Subcutaneous abdominal adipose tissue (tissue), 5 donors: ENCODE measurements around the gene TENT4A.
A peak's percentile ranks its signal among the peaks of the same experiment; 100 is the strongest.

Experiments used
- H3K27ac ChIP-seq: one replicate; pipeline ENCODE4 v1.7.0; 2013; ENCODE audit warnings: low read depth, mild to moderate bottlenecking, inconsistent platforms, low read length, moderate library complexity
- H3K27me3 ChIP-seq, 5 donors: one replicate each; pipeline ENCODE4 v1.7.0; 2013; ENCODE audit warnings: low read length in 5 of 5, inconsistent platforms in 1 of 5; ENCODE audit not compliant: control insufficient read depth in 5 of 5, insufficient read depth in 4 of 5
- H3K36me3 ChIP-seq, 5 donors: one replicate each; pipeline ENCODE4 v1.7.0; 2013; ENCODE audit warnings: low read length in 5 of 5; ENCODE audit not compliant: control insufficient read depth in 5 of 5, insufficient read depth in 5 of 5
- H3K4me1 ChIP-seq, 5 donors: one replicate each; pipeline ENCODE4 v1.7.0; 2013; ENCODE audit warnings: low read length in 5 of 5, mild to moderate bottlenecking in 3 of 5, moderate library complexity in 1 of 5; ENCODE audit not compliant: control insufficient read depth in 5 of 5, insufficient read depth in 5 of 5
- H3K4me3 ChIP-seq, 5 donors: one replicate each; pipeline ENCODE4 v1.7.0; 2013; ENCODE audit warnings: low read length in 5 of 5, low read depth in 1 of 5
- H3K9ac ChIP-seq, 5 donors: one replicate each; pipeline ENCODE4 v1.7.0; 2013; ENCODE audit warnings: low read length in 5 of 5, mild to moderate bottlenecking in 4 of 5, moderate library complexity in 3 of 5
- H3K9me3 ChIP-seq, 5 donors: one replicate each; pipeline ENCODE4 v1.7.0; 2013; ENCODE audit warnings: low read length in 5 of 5; ENCODE audit not compliant: control insufficient read depth in 5 of 5
- donor health status: healthy.
- donor health status: healthy.
- donor health status: healthy.
- donor health status: healthy.
- donor health status: healthy.

Gene TENT4A

DNA sequence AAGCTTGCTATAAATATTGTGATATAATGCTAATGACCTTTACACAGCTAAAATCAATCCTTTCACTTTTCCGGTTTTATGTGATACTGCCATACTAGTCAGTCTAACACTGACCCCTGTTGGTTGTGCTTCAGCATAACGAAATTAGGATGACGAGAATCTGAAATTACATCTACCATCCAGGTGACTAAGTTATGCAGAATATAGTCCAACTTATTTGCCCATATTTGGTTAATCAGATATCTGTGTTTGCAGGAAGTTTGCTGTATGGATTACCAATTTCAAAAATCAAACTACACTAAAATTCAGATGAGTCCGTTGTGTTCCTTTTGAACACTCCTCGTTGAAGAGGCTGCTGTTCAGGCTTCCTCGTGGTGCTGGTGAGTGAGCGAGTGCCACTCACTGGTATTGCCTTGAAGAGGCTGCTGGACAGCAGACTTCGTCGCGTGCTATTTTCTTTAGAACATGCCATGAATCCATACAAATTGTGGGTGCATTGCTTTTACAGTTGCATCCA lies 32.5 kb downstream of the TENT4A start:
- H3K4me3 ChIP-seq: no peak overlapping the region
- no peak overlapping the region for H3K9ac ChIP-seq
- H3K27ac ChIP-seq: peak overlapping the region; percentile 28
- H3K4me1 ChIP-seq: peaks cover 3 to 13% (median 11%) of the 10 kb centered on the region in 5 donors
- H3K9me3 ChIP-seq: no peaks in the 10 kb centered on the region
- no peaks in the 10 kb centered on the region for H3K27me3 ChIP-seq
- peaks cover 14 to 77% (median 61%) of the 10 kb centered on the region in 5 donors for H3K36me3 ChIP-seq

DNA sequence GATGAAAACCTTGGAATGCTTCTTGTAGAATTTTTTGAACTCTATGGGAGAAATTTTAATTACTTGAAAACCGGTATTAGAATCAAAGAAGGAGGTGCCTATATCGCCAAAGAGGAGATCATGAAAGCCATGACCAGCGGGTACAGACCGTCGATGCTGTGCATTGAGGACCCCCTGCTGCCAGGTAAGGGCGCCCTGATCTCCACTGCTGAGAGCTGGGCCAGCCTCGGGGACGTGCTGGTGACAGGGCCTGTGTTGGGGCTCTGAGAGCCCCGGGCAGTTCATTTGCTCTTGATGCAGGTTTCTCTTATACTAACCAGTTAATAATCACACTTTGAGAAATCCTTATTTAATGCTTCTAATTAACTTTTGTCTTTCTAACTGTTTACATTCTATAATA lies 33.0 kb downstream of the TENT4A start:
- no peak overlapping the region for H3K27ac ChIP-seq
- no peaks in the 10 kb centered on the region for H3K27me3 ChIP-seq
- H3K4me1 ChIP-seq: peaks cover 3 to 13% (median 11%) of the 10 kb centered on the region in 5 donors
- no peak overlapping the region for H3K4me3 ChIP-seq
- H3K9me3 ChIP-seq: no peaks in the 10 kb centered on the region
- no peak overlapping the region for H3K9ac ChIP-seq
- peaks cover 14 to 77% (median 61%) of the 10 kb centered on the region in 5 donors for H3K36me3 ChIP-seq

DNA sequence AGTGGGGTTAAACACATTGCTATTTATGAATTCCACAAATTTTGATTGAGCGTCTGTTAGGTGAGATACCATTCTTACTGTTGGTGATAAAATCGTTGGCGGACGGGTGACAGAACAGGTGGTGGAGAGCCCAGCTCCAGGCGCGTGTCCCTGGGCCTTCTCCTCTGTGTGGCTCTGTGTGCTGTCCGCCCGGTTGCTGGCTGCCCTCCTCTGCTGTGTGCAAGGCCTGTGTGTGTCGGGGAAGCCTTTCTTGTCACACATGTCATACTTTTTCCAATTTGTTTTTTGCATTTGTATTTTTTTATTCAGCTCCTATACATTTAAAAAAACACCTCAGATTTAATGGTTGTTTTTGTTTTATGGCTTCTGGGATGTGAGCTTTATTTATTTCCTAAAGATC lies 33.9 kb downstream of the TENT4A start:
- no peak overlapping the region for H3K4me3 ChIP-seq
- H3K27me3 ChIP-seq: no peaks in the 10 kb centered on the region
- H3K4me1 ChIP-seq: peaks cover 3 to 12% (median 9%) of the 10 kb centered on the region in 5 donors
- no peaks in the 10 kb centered on the region for H3K9me3 ChIP-seq
- peaks cover 14 to 80% (median 65%) of the 10 kb centered on the region in 5 donors for H3K36me3 ChIP-seq
- H3K9ac ChIP-seq: no peak overlapping the region
- no peak overlapping the region for H3K27ac ChIP-seq

DNA sequence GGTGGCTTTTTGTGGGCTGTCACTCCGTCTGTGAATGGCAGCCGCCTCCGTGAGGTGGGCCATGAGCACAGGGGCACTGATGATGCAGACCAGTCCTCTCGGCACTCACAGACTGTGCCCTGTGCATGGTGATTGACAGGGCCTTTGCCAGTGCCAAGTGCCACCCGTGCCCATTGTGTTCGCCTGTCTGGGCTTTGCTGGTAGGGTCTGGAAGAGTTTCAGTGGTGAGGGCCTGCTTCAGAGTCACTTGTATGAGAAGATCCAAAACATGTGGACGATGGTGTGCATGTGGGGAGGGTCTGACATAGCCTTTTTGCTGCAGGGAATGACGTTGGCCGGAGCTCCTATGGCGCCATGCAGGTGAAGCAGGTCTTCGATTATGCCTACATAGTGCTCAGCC lies 34.9 kb downstream of the TENT4A start:
- Histone ChIP-seq H3K9ac (no peak overlapping the region), H3K27ac (no peak overlapping the region), H3K27me3 (no peaks in the 10 kb centered on the region), H3K4me3 (no peak overlapping the region), H3K36me3 (peaks cover 17 to 80% (median 69%) of the 10 kb centered on the region in 5 donors), H3K9me3 (no peaks in the 10 kb centered on the region), H3K4me1 (peaks cover 3 to 9% (median 7%) of the 10 kb centered on the region in 5 donors)

DNA sequence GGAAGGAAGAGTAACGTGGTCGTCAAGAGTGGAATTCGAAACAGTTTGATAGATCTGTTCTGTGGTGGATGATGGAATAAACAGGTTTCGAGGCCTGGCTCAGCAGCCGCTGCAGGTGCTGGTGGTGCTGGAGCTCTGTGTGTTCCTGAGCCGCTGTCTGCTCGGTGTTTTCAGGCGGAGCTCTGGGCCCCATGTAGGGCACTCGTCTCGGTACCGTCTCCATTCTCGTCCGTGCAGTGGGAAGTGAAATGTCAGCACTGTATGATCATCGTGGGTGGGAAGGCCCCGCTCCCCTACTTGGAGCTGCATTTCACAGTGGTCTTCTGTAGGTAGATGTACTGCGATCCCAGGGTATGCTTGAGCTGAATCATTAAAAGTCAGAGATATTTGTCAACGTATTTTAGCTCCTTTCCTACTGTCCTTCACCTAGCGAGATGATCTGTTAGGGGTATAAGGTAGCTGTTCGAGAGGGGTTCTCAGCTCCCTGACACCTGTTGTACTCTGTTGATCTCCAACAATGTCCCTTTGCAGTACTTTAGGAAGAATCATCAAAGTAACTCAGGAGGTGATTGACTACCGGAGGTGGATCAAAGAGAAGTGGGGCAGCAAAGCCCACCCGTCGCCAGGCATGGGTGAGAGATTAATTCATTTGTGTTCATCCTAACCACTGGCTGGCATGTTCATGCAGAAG lies 35.9 kb downstream of the TENT4A start:
- H3K36me3 ChIP-seq: peaks cover 12 to 82% (median 73%) of the 10 kb centered on the region in 5 donors
- peaks cover 3 to 9% (median 7%) of the 10 kb centered on the region in 5 donors for H3K4me1 ChIP-seq
- H3K9me3 ChIP-seq: no peaks in the 10 kb centered on the region
- no peak overlapping the region for H3K9ac ChIP-seq
- no peak overlapping the region for H3K4me3 ChIP-seq
- no peaks in the 10 kb centered on the region for H3K27me3 ChIP-seq
- H3K27ac ChIP-seq: no peak overlapping the region

DNA sequence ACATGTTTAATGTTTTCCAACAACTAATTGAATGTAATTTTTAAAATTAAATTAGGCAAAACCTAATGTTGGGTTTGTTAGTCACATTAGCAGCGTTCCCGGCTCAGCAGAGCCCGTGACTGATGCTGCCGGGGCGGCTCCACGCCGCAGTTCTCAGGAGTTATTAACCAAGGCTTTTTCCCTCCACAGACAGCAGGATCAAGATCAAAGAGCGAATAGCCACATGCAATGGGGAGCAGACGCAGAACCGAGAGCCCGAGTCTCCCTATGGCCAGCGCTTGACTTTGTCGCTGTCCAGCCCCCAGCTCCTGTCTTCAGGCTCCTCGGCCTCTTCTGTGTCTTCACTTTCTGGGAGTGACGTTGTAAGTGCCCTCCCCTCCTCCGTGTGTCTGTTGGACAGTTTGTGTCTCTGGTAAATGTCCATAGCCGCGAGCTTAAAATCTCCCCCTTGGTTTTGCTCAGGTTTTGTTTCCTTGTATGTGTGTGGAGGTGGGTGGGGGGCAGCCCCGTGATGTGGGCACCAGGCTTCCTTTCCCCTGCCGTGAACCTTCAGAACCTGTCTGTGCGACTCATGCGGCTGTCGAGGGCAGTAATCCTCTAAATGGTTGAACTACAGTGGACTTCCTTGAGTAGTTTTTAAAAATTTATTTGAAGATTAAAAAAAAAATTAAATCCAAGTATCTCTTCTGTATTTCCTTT lies 37.1 kb downstream of the TENT4A start:
- Histone ChIP-seq H3K9ac (no peak overlapping the region), H3K27ac (no peak overlapping the region), H3K27me3 (no peaks in the 10 kb centered on the region), H3K4me1 (peaks cover 2 to 5% (median 4%) of the 10 kb centered on the region in 5 donors), H3K4me3 (no peak overlapping the region), H3K36me3 (peaks cover 12 to 86% (median 77%) of the 10 kb centered on the region in 5 donors), H3K9me3 (no peaks in the 10 kb centered on the region)

DNA sequence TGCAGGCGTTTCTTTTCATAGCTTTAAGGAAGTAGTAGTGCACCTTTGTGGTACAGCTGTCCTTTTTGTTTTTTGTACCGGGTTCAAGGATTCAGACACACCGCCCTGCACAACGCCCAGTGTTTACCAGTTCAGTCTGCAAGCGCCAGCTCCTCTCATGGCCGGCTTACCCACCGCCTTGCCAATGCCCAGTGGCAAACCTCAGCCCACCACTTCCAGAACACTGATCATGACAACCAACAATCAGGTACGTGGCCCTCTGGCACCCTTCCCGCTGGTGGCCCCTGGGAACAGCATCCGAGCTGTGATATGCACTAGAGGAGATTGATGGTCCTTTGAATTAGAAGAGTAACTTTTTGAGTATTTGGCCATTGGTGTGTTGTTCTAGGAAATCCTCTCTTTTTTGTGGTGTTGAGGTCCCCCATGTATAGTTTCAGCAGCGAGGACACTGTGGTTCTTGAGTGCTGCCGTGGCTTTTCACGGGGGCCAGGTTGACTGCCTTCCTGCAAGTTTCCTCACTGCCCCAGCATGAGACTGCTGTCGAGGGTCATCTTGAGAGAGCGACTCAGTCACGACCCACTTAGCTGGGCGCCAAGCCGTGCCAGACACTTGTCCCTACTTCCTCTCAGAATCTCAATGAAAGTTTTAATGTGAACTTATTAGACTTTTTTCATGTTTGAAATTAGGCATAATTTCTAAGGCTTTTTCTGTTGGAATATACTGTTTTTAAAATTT lies 37.9 kb downstream of the TENT4A start:
- Histone ChIP-seq H3K36me3 (peaks cover 13 to 94% (median 83%) of the 10 kb centered on the region in 5 donors), H3K9ac (no peak overlapping the region), H3K4me3 (no peak overlapping the region), H3K27me3 (no peaks in the 10 kb centered on the region), H3K4me1 (peaks cover 0 to 4% (median 0%) of the 10 kb centered on the region in 5 donors), H3K9me3 (no peaks in the 10 kb centered on the region), H3K27ac (no peak overlapping the region)

DNA sequence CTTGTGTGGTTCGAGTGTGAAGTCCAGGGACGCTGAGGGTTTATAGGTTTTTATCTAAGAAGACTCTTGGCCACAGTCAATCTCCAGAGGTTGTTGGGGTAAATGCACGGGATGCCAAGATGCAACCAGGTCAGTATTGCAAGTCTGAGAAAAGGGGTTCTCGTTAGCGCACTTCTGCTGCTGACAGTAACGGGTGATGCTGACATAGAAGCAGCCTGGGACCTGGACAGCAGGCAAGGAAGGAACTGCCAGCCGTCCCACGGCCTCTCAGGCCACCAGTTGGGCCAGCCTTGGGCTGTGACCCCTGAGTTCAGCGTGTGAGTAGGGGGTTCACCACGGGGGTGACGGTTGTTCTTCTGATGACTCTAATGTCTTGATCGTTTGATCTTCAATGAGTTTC lies 39.0 kb downstream of the TENT4A start:
- H3K4me3 ChIP-seq: no peak overlapping the region
- H3K4me1 ChIP-seq: peaks cover 0 to 4% (median 0%) of the 10 kb centered on the region in 5 donors
- no peak overlapping the region for H3K9ac ChIP-seq
- no peaks in the 10 kb centered on the region for H3K9me3 ChIP-seq
- H3K27ac ChIP-seq: no peak overlapping the region
- peaks cover 13 to 96% (median 86%) of the 10 kb centered on the region in 5 donors for H3K36me3 ChIP-seq
- H3K27me3 ChIP-seq: no peaks in the 10 kb centered on the region

DNA sequence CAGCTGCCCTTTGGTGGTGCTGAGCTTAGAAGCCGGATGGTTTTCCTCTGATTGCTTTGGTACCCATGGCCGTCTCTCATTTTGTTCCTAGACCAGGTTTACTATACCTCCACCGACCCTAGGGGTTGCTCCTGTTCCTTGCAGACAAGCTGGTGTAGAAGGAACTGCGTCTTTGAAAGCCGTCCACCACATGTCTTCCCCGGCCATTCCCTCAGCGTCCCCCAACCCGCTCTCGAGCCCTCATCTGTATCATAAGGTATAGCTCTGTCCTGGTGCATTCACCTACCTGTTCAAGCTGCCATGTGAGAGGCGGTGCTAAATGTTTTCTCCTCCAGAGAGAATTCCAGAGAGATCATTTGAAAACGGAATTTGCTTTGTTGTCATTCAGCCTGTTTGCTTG lies 39.5 kb downstream of the TENT4A start:
- no peaks in the 10 kb centered on the region for H3K27me3 ChIP-seq
- peaks cover 13 to 96% (median 89%) of the 10 kb centered on the region in 5 donors for H3K36me3 ChIP-seq
- H3K9ac ChIP-seq: no peak overlapping the region
- no peak overlapping the region for H3K4me3 ChIP-seq
- peaks cover 0 to 4% (median 0%) of the 10 kb centered on the region in 5 donors for H3K4me1 ChIP-seq
- no peak overlapping the region for H3K27ac ChIP-seq
- H3K9me3 ChIP-seq: no peaks in the 10 kb centered on the region
